Prostate gland (tissue), 2 donors: Measurements from ENCODE around the gene ERBB2. TPM values are rescaled to one million over a fixed set of nuclear protein-coding genes. Genes with fewer than 3 reads are reported as not detected.
"Not testable (repeated sequence)": the region's sequence is repeated elsewhere in the genome, so short reads cannot be mapped to it uniquely, and the experiment has no call there.

Source experiments
- DNase-seq: peaks from one replicate; pipeline ENCODE4 v3.0.0-alpha.2; 2019; ENCODE audit warnings: low spot score
- H3K27ac ChIP-seq, 2 donors: fragments of 200-600 bp; sonication (generic); 2 replicates each; pipeline ENCODE4 v1.5.1; 2017 to 2019
- H3K27me3 ChIP-seq: fragments of 200-600 bp; sonication (generic); replicated peaks from 2 replicates; pipeline ENCODE4 v1.5.1; 2019; ENCODE audit not compliant: insufficient read depth
- H3K36me3 ChIP-seq, 2 donors: fragments of 200-600 bp; sonication (generic); 1 replicate in 1 of 2; 2 replicates in 1 of 2; pipeline versions ENCODE4 v1.5.1 to v1.8.1; 2017 to 2019
- H3K4me1 ChIP-seq: fragments of 200-600 bp; sonication (generic); replicated peaks from 2 replicates; pipeline ENCODE4 v1.5.1; 2019
- H3K4me3 ChIP-seq, 2 donors: fragments of 200-600 bp; sonication (generic); 2 replicates each; pipeline ENCODE4 v1.5.1; 2017 to 2019
- H3K9me3 ChIP-seq: fragments of 200-600 bp; sonication (generic); 2 replicates; pipeline ENCODE4 v1.5.1; 2017
- CTCF ChIP-seq, 4 experiments: fragments of 200-600 bp in 2 of 4; fragments of 450-650 bp in 2 of 4; sonication (generic) in 2 of 4; IDR thresholded peaks; 1 replicate in 3 of 4; 2 replicates in 1 of 4; pipeline ENCODE4 v1.5.1; 2016 to 2019; ENCODE audit warnings: antibody characterized with exemption in 4 of 4, mild to moderate bottlenecking in 2 of 4, moderate library complexity in 2 of 4
- POLR2A ChIP-seq: fragments of 450-650 bp; IDR thresholded peaks from one replicate; pipeline ENCODE4 v1.6.1; 2016; ENCODE audit warnings: antibody characterized with exemption, mild to moderate bottlenecking
- POLR2AphosphoS5 ChIP-seq: sonication (generic); formaldehyde crosslinking; IDR thresholded peaks from one replicate; pipeline ENCODE4 v1.6.1; 2017; ENCODE audit warnings: antibody characterized with exemption
- WGBS: methylation state at CpG from one replicate; pipeline ENCODE4 v1.1.5; 2018; 5-methylcytosine and 5-hydroxymethylcytosine counted together
- intact Hi-C: fragments of 100-400 bp; cut with DNase I; formaldehyde crosslinking; loops from one replicate; pipeline ENCODE4 v1.14.2; 2022
- total RNA-seq, 2 donors: library from RNA; depleted of rRNA; stranded (reverse); fragments of >200 nt; gene quantifications; one replicate each; pipeline ENCODE4 v1.1.0, GENCODE V29; 2016

Gene ERBB2
- total RNA-seq, 2 donors from 2014 or later: 112 to 172 TPM

GRCh38 chr17:39694593-39694992, 5.3 kb upstream of the ERBB2 start:
- Histone ChIP-seq H3K27me3 (no peaks in the 10 kb centered on the region), H3K36me3 (no peaks in the 10 kb centered on the region), H3K4me1 (no peaks in the 10 kb centered on the region), H3K4me3 (no peak overlapping the region), H3K27ac (no peak overlapping the region), H3K9me3 (no peaks in the 10 kb centered on the region)
- TF ChIP-seq CTCF (IDR thresholded peaks at IDR 0.05) (no peak), POLR2A (no peak), POLR2AphosphoS5 (no peak)
- DNase-seq: no peak
- WGBS: 94% methylated on average over 5 of the region's 5 CpGs
- intact Hi-C loops: no loop called here

DNA sequence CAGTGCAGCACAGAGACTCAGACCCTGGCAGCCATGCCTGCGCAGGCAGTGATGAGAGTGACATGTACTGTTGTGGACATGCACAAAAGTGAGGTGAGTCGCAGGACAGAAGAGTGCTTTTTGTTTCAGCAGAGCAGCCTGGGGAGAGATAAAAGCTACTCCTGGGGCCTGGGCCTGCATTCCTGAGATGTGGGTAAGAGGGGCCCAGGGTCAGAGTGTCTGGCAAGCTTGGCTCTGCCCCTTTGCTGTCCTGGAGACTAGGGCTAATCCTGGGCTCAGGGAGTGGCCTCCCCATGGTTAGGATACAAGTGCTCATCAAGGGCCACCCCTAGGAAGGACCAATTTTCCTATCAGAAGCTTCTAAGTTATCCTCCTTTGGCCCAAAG, 4.8 kb upstream of the ERBB2 start:
- WGBS: 84% methylated on average over 2 of the region's 2 CpGs
- intact Hi-C loops: no loop called here
- Histone ChIP-seq H3K4me1 (no peaks in the 10 kb centered on the region), H3K9me3 (no peaks in the 10 kb centered on the region), H3K27me3 (no peaks in the 10 kb centered on the region), H3K4me3 (no peak overlapping the region), H3K36me3 (no peaks in the 10 kb centered on the region), H3K27ac (no peak overlapping the region)
- TF ChIP-seq CTCF (IDR thresholded peaks at IDR 0.05): no peak
- no peak for TF ChIP-seq POLR2AphosphoS5
- no peak for TF ChIP-seq POLR2A
- DNase-seq: no peak

DNA sequence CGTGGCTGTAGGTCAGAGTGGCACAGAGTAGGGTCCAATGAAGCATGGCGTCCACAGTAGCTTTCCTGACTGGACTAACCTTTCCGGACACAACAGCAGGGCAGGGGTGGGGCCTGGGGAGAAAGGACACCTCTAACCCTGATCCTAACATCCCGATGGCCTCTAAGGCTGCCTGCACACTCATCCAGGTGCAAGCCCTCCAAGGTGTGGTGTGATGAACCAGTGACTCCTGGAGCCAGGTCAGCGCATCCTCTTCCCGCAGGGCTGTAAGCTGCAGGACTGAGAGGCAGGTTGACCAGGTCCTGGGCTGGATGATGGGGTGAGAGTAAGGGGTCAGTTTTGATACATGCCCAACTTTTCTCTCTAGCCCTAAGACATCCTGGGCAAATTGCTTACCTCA, 3.1 kb upstream of the ERBB2 start:
- intact Hi-C loops: no loop called here
- Histone ChIP-seq H3K9me3 (no peaks in the 10 kb centered on the region), H3K36me3 (no peaks in the 10 kb centered on the region), H3K27ac (no peak overlapping the region), H3K4me1 (peaks cover 6% of the 10 kb centered on the region), H3K4me3 (no peak overlapping the region), H3K27me3 (no peaks in the 10 kb centered on the region)
- TF ChIP-seq CTCF (IDR thresholded peaks at IDR 0.05) (no peak), POLR2A (no peak), POLR2AphosphoS5 (no peak)
- DNase-seq: no peak
- 88% methylated on average over 6 of the region's 6 CpGs for WGBS

DNA sequence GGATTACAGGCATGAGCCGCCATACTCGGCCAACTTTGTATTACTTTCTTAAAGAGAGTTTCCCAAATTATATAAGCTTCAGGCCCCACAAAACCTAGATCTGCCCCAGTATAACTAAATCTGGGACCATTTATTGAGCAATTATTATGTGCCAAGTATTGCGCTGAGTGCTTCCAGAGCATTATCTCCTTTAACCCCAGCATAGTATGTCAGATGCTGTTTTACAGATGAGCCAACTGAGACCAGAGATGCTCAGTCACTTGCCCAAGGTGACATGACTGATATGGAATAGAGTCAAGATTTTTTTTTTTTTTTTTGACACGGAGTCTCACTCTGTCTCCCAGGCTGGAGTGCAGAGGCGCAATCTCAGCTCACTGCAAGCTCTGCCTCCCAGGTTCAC, 1.9 kb upstream of the ERBB2 start:
- H3K27ac ChIP-seq: no peak overlapping the region
- H3K4me1 ChIP-seq: peaks cover 13% of the 10 kb centered on the region
- DNase-seq: no peak
- no peak overlapping the region for H3K4me3 ChIP-seq
- intact Hi-C loops: no loop called here
- WGBS: 96% methylated on average over 5 of the region's 5 CpGs
- no peaks in the 10 kb centered on the region for H3K36me3 ChIP-seq
- TF ChIP-seq CTCF (IDR thresholded peaks at IDR 0.05): no peak
- no peak for TF ChIP-seq POLR2AphosphoS5
- TF ChIP-seq POLR2A: no peak
- H3K9me3 ChIP-seq: no peaks in the 10 kb centered on the region
- H3K27me3 ChIP-seq: no peaks in the 10 kb centered on the region

DNA sequence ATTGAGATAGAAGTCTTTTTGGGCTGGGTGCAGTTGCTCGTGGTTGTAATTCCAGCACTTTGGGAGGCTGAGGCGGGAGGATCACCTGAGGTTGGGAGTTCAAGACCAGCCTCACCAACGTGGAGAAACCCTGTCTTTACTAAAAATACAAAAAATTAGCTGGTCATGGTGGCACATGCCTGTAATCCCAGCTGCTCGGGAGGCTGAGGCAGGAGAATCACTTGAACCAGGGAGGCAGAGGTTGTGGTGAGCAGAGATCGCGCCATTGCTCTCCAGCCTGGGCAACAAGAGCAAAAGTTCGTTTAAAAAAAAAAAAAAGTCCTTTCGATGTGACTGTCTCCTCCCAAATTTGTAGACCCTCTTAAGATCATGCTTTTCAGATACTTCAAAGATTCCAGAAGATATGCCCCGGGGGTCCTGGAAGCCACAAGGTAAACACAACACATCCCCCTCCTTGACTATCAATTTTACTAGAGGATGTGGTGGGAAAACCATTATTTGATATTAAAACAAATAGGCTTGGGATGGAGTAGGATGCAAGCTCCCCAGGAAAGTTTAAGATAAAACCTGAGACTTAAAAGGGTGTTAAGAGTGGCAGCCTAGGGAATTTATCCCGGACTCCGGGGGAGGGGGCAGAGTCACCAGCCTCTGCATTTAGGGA, 577 bp upstream of the ERBB2 start:
- peaks cover 20% of the 10 kb centered on the region for H3K4me1 ChIP-seq
- 44% methylated on average over 11 of the region's 11 CpGs for WGBS
- peak overlapping the region; percentile 98 for H3K27ac ChIP-seq
- H3K9me3 ChIP-seq, H3K27me3 ChIP-seq, intact Hi-C loops, H3K36me3 ChIP-seq, DNase-seq: not testable (repeated sequence)
- peak overlapping the region; percentile 98 for H3K4me3 ChIP-seq
